K562 (cell line): Measurements from ENCODE around the gene MBOAT7. TPM values are rescaled to one million over a fixed set of nuclear protein-coding genes. Genes with fewer than 3 reads are reported as not detected.
A peak's percentile ranks its signal among the peaks of the same experiment; 100 is the strongest.

ENCODE experiments used
- ARNT ChIP-seq, 2 experiments: fragments of 450-650 bp; IDR thresholded peaks; 2 replicates each; pipeline ENCODE4 v1.6.1; 2016; ENCODE audit warnings: mild to moderate bottlenecking in 1 of 2
- ASH1L ChIP-seq: fragments of 450-650 bp; IDR thresholded peaks from 2 replicates; pipeline ENCODE4 v1.6.1; 2018; ENCODE audit warnings: borderline replicate concordance, mild to moderate bottlenecking, low read depth; ENCODE audit not compliant: partially characterized antibody
- BHLHE40 ChIP-seq: IDR thresholded peaks from 2 replicates; pipeline ENCODE4 v1.6.1; 2011; ENCODE audit warnings: low read length, improper control_type of control experiment
- E2F3 ChIP-seq: fragments of 250-450 bp; sonication (Bioruptor Pico); IDR thresholded peaks from 2 replicates; pipeline ENCODE4 v1.4.0; 2020; ENCODE audit warnings: mild to moderate bottlenecking
- EGR1 ChIP-seq: fragments of 450-650 bp; conservative IDR thresholded peaks from 2 replicates; pipeline ENCODE4 v1.6.1; 2017; ENCODE audit warnings: mild to moderate bottlenecking
- FOSL1 ChIP-seq: fragments of 200-800 bp; sonication (Bioruptor generic); conservative IDR thresholded peaks from 2 replicates; pipeline ENCODE4 v1.6.1; 2016; ENCODE audit warnings: missing genetic modification characterization, missing compliant biosample characterization
- MECOM ChIP-seq: fragments of 250-450 bp; sonication (Bioruptor Pico); IDR thresholded peaks from 2 replicates; pipeline ENCODE4 v1.8.0; 2022; ENCODE audit warnings: inconsistent platforms
- MED1 ChIP-seq: sonication (generic); formaldehyde crosslinking; IDR thresholded peaks from 2 replicates; pipeline ENCODE4 v1.8.1; 2023; ENCODE audit warnings: missing genetic modification reagents, borderline replicate concordance
- SMARCA4 ChIP-seq: fragments of 450-650 bp; IDR thresholded peaks from 2 replicates; pipeline ENCODE4 v1.6.1; 2016
- SMARCA5 ChIP-seq: fragments of 450-650 bp; IDR thresholded peaks from 2 replicates; pipeline ENCODE4 v1.6.1; 2016
- SRSF7 ChIP-seq: fragments of 200-400 bp; formaldehyde crosslinking; optimal IDR thresholded peaks from 2 replicates; pipeline ENCODE3; 2017; ENCODE audit warnings: mild to moderate bottlenecking, low read depth, low read length
- TSC22D4 ChIP-seq: fragments of 450-650 bp; IDR thresholded peaks from 2 replicates; pipeline ENCODE4 v1.6.1; 2016; ENCODE audit warnings: missing genetic modification characterization, missing biosample characterization, control low read depth
- ZBTB1 ChIP-seq: sonication (generic); formaldehyde crosslinking; IDR thresholded peaks from 2 replicates; pipeline ENCODE4 v1.8.1; 2023; ENCODE audit warnings: missing genetic modification reagents, low read depth, mild to moderate bottlenecking, borderline replicate concordance
- ZNF57 ChIP-seq: fragments of 450-650 bp; formaldehyde crosslinking; IDR thresholded peaks from 2 replicates; pipeline ENCODE4 v1.4.0; 2020; ENCODE audit warnings: mild to moderate bottlenecking, moderate library complexity
- ZNF764 ChIP-seq: fragments of 250-450 bp; sonication (Bioruptor Pico); IDR thresholded peaks from 2 replicates; pipeline ENCODE4 v1.4.0; 2020; ENCODE audit warnings: low read depth, mild to moderate bottlenecking, moderate library complexity
- polyA plus RNA-seq, 8 experiments: library from polyadenylated mRNA; depleted of rRNA in 4 of 8; stranded (reverse) in 5 of 8; unstranded in 3 of 8; fragments of >200 nt; fragmentation: Nextera tagmentation in 2 of 8; fragmentation: Illumina TruSeq in 1 of 8; extraction: Ambion mirVana in 2 of 8; extraction: Trizol in 1 of 8; gene quantifications; 2 replicates each; pipeline versions ENCODE4 v1.2.1 to v1.2.3, GENCODE V29; 2011 to 2014; ENCODE audit warnings: inconsistent platforms in 1 of 8, missing spikeins in 1 of 8
- total RNA-seq, 7 experiments: library from RNA; depleted of rRNA in 6 of 7; stranded (reverse); fragments of >200 nt in 6 of 7; fragmentation: Illumina TruSeq in 2 of 7; extraction: Trizol in 2 of 7; gene quantifications; 2 replicates each; pipeline versions ENCODE4 v1.2.1 to v1.2.3, GENCODE V29; 2011 to 2021; ENCODE audit warnings: low replicate concordance in 1 of 7
- TF ChIP-seq, protein P1 (sequence below): fragments of 250-450 bp; sonication (Bioruptor Pico); IDR thresholded peaks from 2 replicates; pipeline ENCODE4 v1.8.0; 2022; ENCODE audit warnings: inconsistent platforms
- TF ChIP-seq, protein P2 (sequence below): fragments of 200-400 bp; formaldehyde crosslinking; IDR thresholded peaks from 2 replicates; pipeline ENCODE4 v1.6.1; 2017; ENCODE audit warnings: mild to moderate bottlenecking, low read depth, low read length, moderate library complexity
- TF ChIP-seq, protein P3 (sequence below): fragments of 450-650 bp; conservative IDR thresholded peaks from 2 replicates; pipeline ENCODE4 v1.6.1; 2016; ENCODE audit warnings: missing genetic modification characterization, low read depth, mild to moderate bottlenecking, missing compliant biosample characterization, moderate library complexity
- TF ChIP-seq, protein P4 (sequence below): fragments of 250-450 bp; sonication (Bioruptor Pico); IDR thresholded peaks from 2 replicates; pipeline ENCODE4 v1.9.0; 2021; ENCODE audit warnings: mild to moderate bottlenecking, inconsistent platforms
- TF ChIP-seq, protein P5 (sequence below): fragments of 250-450 bp; sonication (Bioruptor Pico); IDR thresholded peaks from 2 replicates; pipeline ENCODE4 v1.5.1; 2021; ENCODE audit warnings: mild to moderate bottlenecking

MBOAT7 gene
- total and polyA plus RNA-seq, 9 of the 15 experiments (the other 6 are each of a cell fraction or from before 2014, with no cell fraction given): 1.4 to 153 (median 56.1) TPM

DNA sequence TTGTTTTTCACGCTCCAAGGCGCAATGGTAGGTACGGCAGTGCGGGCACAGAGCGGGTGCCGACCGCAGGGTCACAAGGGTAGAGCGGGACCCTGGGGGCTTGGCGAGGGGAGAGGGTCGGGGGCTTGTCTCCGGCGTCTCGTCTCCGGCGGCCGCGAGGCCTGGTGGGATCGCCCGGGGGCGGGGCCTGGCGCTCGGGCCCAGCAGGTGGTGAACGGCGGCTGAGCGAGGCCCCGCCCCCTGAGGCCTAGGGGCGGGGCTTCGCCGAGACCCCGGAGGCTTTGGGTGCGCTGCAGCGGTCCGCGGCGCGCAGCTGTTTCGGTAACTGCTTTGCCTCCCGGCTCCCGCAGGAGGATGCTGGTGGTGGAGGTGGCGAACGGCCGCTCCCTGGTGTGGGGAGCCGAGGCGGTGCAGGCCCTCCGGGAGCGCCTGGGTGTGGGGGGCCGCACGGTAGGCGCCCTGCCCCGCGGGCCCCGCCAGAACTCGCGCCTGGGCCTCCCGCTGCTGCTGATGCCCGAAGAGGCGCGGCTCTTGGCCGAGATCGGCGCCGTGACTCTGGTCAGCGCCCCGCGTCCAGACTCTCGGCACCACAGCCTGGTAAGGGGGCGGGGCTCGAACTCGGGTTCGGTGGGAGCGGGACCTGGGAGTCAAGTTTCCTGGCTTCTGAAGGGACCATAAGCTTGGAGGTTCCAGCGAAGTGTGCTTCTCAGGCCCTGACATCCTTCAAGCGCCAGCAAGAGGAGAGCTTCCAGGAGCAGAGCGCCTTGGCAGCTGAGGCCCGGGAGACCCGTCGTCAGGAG is 1.8 kb upstream of the MBOAT7 start, which contains the start of gene TSEN34 (continued):
- TF ChIP-seq, protein P1, sequence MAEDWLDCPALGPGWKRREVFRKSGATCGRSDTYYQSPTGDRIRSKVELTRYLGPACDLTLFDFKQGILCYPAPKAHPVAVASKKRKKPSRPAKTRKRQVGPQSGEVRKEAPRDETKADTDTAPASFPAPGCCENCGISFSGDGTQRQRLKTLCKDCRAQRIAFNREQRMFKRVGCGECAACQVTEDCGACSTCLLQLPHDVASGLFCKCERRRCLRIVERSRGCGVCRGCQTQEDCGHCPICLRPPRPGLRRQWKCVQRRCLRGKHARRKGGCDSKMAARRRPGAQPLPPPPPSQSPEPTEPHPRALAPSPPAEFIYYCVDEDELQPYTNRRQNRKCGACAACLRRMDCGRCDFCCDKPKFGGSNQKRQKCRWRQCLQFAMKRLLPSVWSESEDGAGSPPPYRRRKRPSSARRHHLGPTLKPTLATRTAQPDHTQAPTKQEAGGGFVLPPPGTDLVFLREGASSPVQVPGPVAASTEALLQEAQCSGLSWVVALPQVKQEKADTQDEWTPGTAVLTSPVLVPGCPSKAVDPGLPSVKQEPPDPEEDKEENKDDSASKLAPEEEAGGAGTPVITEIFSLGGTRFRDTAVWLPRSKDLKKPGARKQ: no peak
- no peak for TF ChIP-seq ASH1L
- no peak for TF ChIP-seq ZNF764 (CRISPR knock-in tag)
- no peak for TF ChIP-seq MECOM
- no peak for TF ChIP-seq SMARCA4
- TF ChIP-seq SMARCA5: no peak
- no peak for TF ChIP-seq MED1 (CRISPR knock-in tag)
- TF ChIP-seq, protein P2, sequence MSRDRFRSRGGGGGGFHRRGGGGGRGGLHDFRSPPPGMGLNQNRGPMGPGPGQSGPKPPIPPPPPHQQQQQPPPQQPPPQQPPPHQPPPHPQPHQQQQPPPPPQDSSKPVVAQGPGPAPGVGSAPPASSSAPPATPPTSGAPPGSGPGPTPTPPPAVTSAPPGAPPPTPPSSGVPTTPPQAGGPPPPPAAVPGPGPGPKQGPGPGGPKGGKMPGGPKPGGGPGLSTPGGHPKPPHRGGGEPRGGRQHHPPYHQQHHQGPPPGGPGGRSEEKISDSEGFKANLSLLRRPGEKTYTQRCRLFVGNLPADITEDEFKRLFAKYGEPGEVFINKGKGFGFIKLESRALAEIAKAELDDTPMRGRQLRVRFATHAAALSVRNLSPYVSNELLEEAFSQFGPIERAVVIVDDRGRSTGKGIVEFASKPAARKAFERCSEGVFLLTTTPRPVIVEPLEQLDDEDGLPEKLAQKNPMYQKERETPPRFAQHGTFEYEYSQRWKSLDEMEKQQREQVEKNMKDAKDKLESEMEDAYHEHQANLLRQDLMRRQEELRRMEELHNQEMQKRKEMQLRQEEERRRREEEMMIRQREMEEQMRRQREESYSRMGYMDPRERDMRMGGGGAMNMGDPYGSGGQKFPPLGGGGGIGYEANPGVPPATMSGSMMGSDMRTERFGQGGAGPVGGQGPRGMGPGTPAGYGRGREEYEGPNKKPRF: no peak
- no peak for TF ChIP-seq TSC22D4 (tag)
- TF ChIP-seq, protein P3, sequence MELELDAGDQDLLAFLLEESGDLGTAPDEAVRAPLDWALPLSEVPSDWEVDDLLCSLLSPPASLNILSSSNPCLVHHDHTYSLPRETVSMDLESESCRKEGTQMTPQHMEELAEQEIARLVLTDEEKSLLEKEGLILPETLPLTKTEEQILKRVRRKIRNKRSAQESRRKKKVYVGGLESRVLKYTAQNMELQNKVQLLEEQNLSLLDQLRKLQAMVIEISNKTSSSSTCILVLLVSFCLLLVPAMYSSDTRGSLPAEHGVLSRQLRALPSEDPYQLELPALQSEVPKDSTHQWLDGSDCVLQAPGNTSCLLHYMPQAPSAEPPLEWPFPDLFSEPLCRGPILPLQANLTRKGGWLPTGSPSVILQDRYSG (tag): no peak
- TF ChIP-seq ARNT (IDR thresholded peaks at IDR 0.05): no peak
- TF ChIP-seq BHLHE40: 0 out of 2 replicates have a peak, but pooled peaks have one; percentile 2
- no peak for TF ChIP-seq SRSF7
- no peak; the same call in 1 of the 2 replicates for TF ChIP-seq ZBTB1 (CRISPR knock-in tag)
- TF ChIP-seq, protein P4, sequence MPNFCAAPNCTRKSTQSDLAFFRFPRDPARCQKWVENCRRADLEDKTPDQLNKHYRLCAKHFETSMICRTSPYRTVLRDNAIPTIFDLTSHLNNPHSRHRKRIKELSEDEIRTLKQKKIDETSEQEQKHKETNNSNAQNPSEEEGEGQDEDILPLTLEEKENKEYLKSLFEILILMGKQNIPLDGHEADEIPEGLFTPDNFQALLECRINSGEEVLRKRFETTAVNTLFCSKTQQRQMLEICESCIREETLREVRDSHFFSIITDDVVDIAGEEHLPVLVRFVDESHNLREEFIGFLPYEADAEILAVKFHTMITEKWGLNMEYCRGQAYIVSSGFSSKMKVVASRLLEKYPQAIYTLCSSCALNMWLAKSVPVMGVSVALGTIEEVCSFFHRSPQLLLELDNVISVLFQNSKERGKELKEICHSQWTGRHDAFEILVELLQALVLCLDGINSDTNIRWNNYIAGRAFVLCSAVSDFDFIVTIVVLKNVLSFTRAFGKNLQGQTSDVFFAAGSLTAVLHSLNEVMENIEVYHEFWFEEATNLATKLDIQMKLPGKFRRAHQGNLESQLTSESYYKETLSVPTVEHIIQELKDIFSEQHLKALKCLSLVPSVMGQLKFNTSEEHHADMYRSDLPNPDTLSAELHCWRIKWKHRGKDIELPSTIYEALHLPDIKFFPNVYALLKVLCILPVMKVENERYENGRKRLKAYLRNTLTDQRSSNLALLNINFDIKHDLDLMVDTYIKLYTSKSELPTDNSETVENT: peak; percentile 41; the same call in 1 of the 2 replicates
- peak; percentile 57 for TF ChIP-seq EGR1
- TF ChIP-seq FOSL1 (tag): no peak
- no peak for TF ChIP-seq ZNF57
- no peak for TF ChIP-seq E2F3 (CRISPR knock-in tag)
- TF ChIP-seq, protein P5, sequence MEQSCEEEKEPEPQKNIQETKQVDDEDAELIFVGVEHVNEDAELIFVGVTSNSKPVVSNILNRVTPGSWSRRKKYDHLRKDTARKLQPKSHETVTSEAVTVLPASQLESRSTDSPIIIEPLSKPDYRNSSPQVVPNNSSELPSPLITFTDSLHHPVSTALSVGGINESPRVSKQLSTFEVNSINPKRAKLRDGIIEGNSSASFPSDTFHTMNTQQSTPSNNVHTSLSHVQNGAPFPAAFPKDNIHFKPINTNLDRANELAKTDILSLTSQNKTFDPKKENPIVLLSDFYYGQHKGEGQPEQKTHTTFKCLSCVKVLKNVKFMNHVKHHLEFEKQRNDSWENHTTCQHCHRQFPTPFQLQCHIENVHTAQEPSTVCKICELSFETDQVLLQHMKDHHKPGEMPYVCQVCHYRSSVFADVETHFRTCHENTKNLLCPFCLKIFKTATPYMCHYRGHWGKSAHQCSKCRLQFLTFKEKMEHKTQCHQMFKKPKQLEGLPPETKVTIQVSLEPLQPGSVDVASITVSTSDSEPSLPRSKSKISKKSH (CRISPR knock-in tag): no peak
